Measurements from ENCODE around the gene CHCHD3.

DNA sequence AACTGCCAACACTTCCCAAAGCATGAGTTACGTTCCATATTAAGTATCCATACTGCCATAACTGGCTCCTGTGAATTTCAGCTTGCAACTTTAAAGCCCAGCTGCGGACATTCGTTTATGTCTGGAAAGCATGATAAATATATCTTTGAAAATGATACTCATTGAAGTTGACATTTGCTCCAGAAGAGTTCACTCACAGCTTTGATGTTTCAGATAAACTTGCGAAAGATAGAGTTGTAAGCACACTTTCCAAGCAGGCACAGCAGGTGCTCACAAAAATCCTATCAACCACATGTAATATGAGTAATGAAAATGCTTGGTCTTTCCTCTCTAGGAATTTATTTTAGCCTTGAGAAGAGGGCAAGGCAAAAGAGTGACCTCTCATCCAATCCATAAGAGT is 4.5 kb downstream of the CHCHD3 start:
- TF ChIP-seq POLR2A (IDR thresholded peaks at IDR 0.05) (no peak), CTCF (IDR thresholded peaks at IDR 0.05) (no peak)
